Keratinocyte (primary cell): Measurements from ENCODE around the gene MS4A6A. TPM values are rescaled to one million over a fixed set of nuclear protein-coding genes. Genes with fewer than 3 reads are reported as not detected.

Source experiments
- DNase-seq: peaks from one replicate; pipeline ENCODE4 v3.0.0-alpha.2; 2011; ENCODE audit warnings: low read depth, missing footprints, low spot score
- FAIRE-seq: peaks from 2 replicates; lab custom pipeline; 2011; peaks lifted over from hg19 to GRCh38; lab: Jason Lieb, UNC
- H2AFZ ChIP-seq: 2 replicates; pipeline ENCODE4 v1.6.0; 2012; ENCODE audit warnings: low read length, control low read depth, inconsistent platforms; ENCODE audit not compliant: control insufficient read depth
- H3K27ac ChIP-seq: 2 replicates; pipeline ENCODE4 v1.5.1; 2011; ENCODE audit warnings: low read length; ENCODE audit not compliant: control insufficient read depth, insufficient read depth
- H3K27me3 ChIP-seq: 3 replicates; pipeline ENCODE4 v1.6.0; 2011; ENCODE audit warnings: low read length; ENCODE audit not compliant: control insufficient read depth, insufficient read depth; ENCODE audit errors: extremely low read depth
- H3K36me3 ChIP-seq, 2 experiments: 2 replicates in 1 of 2; 3 replicates in 1 of 2; pipeline ENCODE4 v1.5.1; 2011; ENCODE audit warnings: low read length in 2 of 2, mild to moderate bottlenecking in 1 of 2; ENCODE audit not compliant: control insufficient read depth in 2 of 2, insufficient read depth in 2 of 2; ENCODE audit errors: extremely low read depth in 1 of 2
- H3K4me1 ChIP-seq: 3 replicates; pipeline ENCODE4 v1.5.1; 2011; ENCODE audit warnings: low read length; ENCODE audit not compliant: control insufficient read depth, insufficient read depth; ENCODE audit errors: extremely low read depth
- H3K4me2 ChIP-seq: 3 replicates; pipeline ENCODE4 v1.6.0; 2011; ENCODE audit warnings: low read depth, low read length; ENCODE audit not compliant: control insufficient read depth, insufficient read depth; ENCODE audit errors: extremely low read depth
- H3K4me3 ChIP-seq, 3 experiments: fragments of 200-600 bp in 1 of 3; sonication (generic) in 1 of 3; 2 replicates in 2 of 3; 3 replicates in 1 of 3; pipeline ENCODE4 v1.5.1; 2011 to 2016; ENCODE audit warnings: low read length in 3 of 3, mild to moderate bottlenecking in 3 of 3, control low read depth in 2 of 3, inconsistent platforms in 1 of 3, low read depth in 1 of 3, mixed read lengths in 1 of 3, mixed run types in 1 of 3, moderate library complexity in 1 of 3; ENCODE audit not compliant: control insufficient read depth in 2 of 3, insufficient read depth in 2 of 3; ENCODE audit errors: extremely low read depth in 1 of 3
- H3K79me2 ChIP-seq: 2 replicates; pipeline ENCODE4 v1.6.0; 2012; ENCODE audit warnings: low read length; ENCODE audit not compliant: control insufficient read depth, insufficient read depth
- H3K9ac ChIP-seq: 3 replicates; pipeline ENCODE4 v1.6.0; 2011; ENCODE audit warnings: low read length; ENCODE audit not compliant: control insufficient read depth, insufficient read depth; ENCODE audit errors: extremely low read depth
- H3K9me1 ChIP-seq: 3 replicates; pipeline ENCODE4 v1.6.0; 2011; ENCODE audit warnings: low read length; ENCODE audit not compliant: control insufficient read depth, insufficient read depth; ENCODE audit errors: extremely low read depth
- H3K9me3 ChIP-seq: 2 replicates; pipeline ENCODE4 v1.5.1; 2012; ENCODE audit warnings: low read depth, low read length; ENCODE audit not compliant: control insufficient read depth
- H4K20me1 ChIP-seq: 3 replicates; pipeline ENCODE4 v1.6.0; 2011; ENCODE audit warnings: low read length; ENCODE audit not compliant: control insufficient read depth, insufficient read depth; ENCODE audit errors: extremely low read depth
- EZH2 ChIP-seq: IDR thresholded peaks from one replicate; pipeline ENCODE4 v1.6.1; 2012; ENCODE audit warnings: inconsistent platforms, mild to moderate bottlenecking, low read length, moderate library complexity
- dilution Hi-C: fragments of 300-500 bp; cut with MboI; formaldehyde crosslinking; loops from one replicate; pipeline ENCODE4 v1.7.0; 2020; ENCODE audit warnings: low sequenced_read_pairs; ENCODE audit not compliant: extremely low pct_ligation_motif_present
- polyA plus RNA-seq, 5 experiments: library from polyadenylated mRNA; depleted of rRNA in 3 of 5; stranded (reverse) in 3 of 5; stranded (forward) in 1 of 5; unstranded in 1 of 5; fragments of >200 nt; gene quantifications; 1 replicate in 1 of 5; 2 replicates in 3 of 5; 3 replicates in 1 of 5; pipeline versions ENCODE4 v1.2.1 to v1.2.3, GENCODE V29; 2011 to 2012; ENCODE audit warnings: missing spikeins in 2 of 5, low read depth in 1 of 5, low replicate concordance in 1 of 5
- TF ChIP-seq, protein P1 (sequence below), 3 experiments: IDR thresholded peaks in 1 of 3; conservative IDR thresholded peaks in 1 of 3; optimal IDR thresholded peaks in 1 of 3; 2 replicates in 2 of 3; 3 replicates in 1 of 3; pipeline versions ENCODE3 to v1.5.1; 2011; ENCODE audit warnings: low read length in 3 of 3, mild to moderate bottlenecking in 3 of 3, moderate library complexity in 2 of 3, control low read depth in 1 of 3, inconsistent platforms in 1 of 3; ENCODE audit not compliant: insufficient read depth in 2 of 3; ENCODE audit errors: extremely low read depth in 1 of 3

The MS4A6A gene
- polyA plus RNA-seq, 1 donor (not counting 4 experiments of a cell fraction or from before 2014, with no cell fraction given): not detected

DNA sequence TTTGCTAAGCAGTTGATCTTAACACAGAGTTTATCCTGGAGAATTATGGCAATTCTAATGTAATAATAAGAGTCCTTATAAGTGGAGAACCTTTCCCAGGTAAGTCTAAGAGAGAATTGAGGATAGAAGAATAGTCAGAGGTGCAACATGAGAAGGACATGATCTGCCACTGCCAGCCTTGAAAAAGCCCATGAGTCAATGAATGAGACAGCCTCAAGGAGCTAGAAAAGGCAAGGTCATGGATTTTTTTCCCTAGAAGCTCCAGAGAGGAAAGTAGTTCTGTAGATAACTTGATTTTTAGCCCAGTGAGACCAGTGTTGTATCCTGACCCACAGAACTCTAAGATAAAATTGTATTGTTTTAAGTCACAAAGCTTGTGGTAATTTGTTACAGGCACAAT lies 16.9 kb downstream of the MS4A6A start:
- H3K27me3 ChIP-seq: no peaks in the 10 kb centered on the region
- H3K36me3 ChIP-seq: no peaks in the 10 kb centered on the region
- TF ChIP-seq, protein P1, sequence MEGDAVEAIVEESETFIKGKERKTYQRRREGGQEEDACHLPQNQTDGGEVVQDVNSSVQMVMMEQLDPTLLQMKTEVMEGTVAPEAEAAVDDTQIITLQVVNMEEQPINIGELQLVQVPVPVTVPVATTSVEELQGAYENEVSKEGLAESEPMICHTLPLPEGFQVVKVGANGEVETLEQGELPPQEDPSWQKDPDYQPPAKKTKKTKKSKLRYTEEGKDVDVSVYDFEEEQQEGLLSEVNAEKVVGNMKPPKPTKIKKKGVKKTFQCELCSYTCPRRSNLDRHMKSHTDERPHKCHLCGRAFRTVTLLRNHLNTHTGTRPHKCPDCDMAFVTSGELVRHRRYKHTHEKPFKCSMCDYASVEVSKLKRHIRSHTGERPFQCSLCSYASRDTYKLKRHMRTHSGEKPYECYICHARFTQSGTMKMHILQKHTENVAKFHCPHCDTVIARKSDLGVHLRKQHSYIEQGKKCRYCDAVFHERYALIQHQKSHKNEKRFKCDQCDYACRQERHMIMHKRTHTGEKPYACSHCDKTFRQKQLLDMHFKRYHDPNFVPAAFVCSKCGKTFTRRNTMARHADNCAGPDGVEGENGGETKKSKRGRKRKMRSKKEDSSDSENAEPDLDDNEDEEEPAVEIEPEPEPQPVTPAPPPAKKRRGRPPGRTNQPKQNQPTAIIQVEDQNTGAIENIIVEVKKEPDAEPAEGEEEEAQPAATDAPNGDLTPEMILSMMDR (optimal IDR thresholded peaks at IDR 0.05 in 1 of 3, IDR thresholded peaks at IDR 0.05 in 1 of 3, conservative IDR thresholded peaks at IDR 0.05 in 1 of 3; ENCODE audit: extremely low read depth in 1 of 3, insufficient read depth in 2 of 3, low read length in 3 of 3): no peak
- TF ChIP-seq EZH2: no peak
- no peaks in the 10 kb centered on the region for H3K79me2 ChIP-seq
- H3K27ac ChIP-seq: no peak overlapping the region
- DNase-seq: no peak
- H3K4me1 ChIP-seq: no peaks in the 10 kb centered on the region
- H3K4me2 ChIP-seq: no peak overlapping the region
- dilution Hi-C loops: no loop called here
- H3K9me1 ChIP-seq: no peaks in the 10 kb centered on the region
- FAIRE-seq: no peak
- H3K9ac ChIP-seq: no peak overlapping the region
- H3K9me3 ChIP-seq: no peaks in the 10 kb centered on the region
- H2AFZ ChIP-seq: no peak overlapping the region
- H4K20me1 ChIP-seq: no peaks in the 10 kb centered on the region
- no peak overlapping the region for H3K4me3 ChIP-seq

DNA sequence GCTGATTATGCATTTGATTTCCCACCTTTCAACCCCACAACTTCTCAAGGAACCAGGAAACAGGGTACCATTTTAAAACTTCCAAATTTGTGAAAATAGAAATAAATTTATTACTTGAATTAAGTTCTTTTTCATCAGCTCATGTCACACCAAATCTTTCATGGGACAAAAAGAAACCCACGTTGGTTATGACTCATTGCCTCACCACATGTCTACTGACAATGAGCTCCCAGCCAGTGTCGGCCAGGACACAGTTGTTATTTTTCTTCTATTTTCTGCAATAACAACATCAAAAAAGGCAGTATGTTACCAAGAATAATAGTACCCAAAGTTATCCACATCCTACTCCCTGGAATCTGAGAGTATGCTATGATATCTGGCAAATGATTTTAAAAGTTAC lies 17.3 kb downstream of the MS4A6A start:
- Histone ChIP-seq H3K9me1 (no peaks in the 10 kb centered on the region), H3K4me3 (no peak overlapping the region), H3K36me3 (no peaks in the 10 kb centered on the region), H3K27ac (no peak overlapping the region), H4K20me1 (no peaks in the 10 kb centered on the region), H3K9me3 (no peaks in the 10 kb centered on the region), H3K4me2 (no peak overlapping the region), H3K9ac (no peak overlapping the region), H3K4me1 (no peaks in the 10 kb centered on the region), H3K27me3 (no peaks in the 10 kb centered on the region), H2AFZ (no peak overlapping the region), H3K79me2 (no peaks in the 10 kb centered on the region)
- TF ChIP-seq EZH2: no peak
- TF ChIP-seq, protein P1 (optimal IDR thresholded peaks at IDR 0.05 in 1 of 3, IDR thresholded peaks at IDR 0.05 in 1 of 3, conservative IDR thresholded peaks at IDR 0.05 in 1 of 3; ENCODE audit: extremely low read depth in 1 of 3, insufficient read depth in 2 of 3, low read length in 3 of 3): no peak
- no peak for DNase-seq
- FAIRE-seq: no peak
- dilution Hi-C loops: no loop called here
